Large intestine (tissue), 3 donors: ENCODE results near the gene NEMP1. TPM values are rescaled to one million over a fixed set of nuclear protein-coding genes. Genes with fewer than 3 reads are reported as not detected.

ENCODE experiments used
- DNase-seq, 2 donors: peaks; one replicate each; pipeline versions ENCODE4 v3.0.0 to v3.0.0-alpha.2; 2013
- H3K27ac ChIP-seq: one replicate; pipeline ENCODE4 v1.5.1; 2013; ENCODE audit warnings: low read length
- H3K27me3 ChIP-seq: 2 replicates; pipeline ENCODE4 v1.6.1; 2013; ENCODE audit warnings: low read length; ENCODE audit not compliant: control insufficient read depth, insufficient read depth
- H3K36me3 ChIP-seq: 2 replicates; pipeline ENCODE4 v1.6.1; 2013; ENCODE audit warnings: low read length; ENCODE audit not compliant: control insufficient read depth, insufficient read depth
- H3K4me1 ChIP-seq: one replicate; pipeline ENCODE4 v1.6.1; 2013; ENCODE audit warnings: low read length; ENCODE audit not compliant: control insufficient read depth, insufficient read depth
- H3K4me3 ChIP-seq: one replicate; pipeline ENCODE4 v1.5.1; 2013; ENCODE audit warnings: low read length
- H3K9me3 ChIP-seq: one replicate; pipeline ENCODE4 v1.6.1; 2013; ENCODE audit warnings: mild to moderate bottlenecking, low read depth, low read length, moderate library complexity; ENCODE audit not compliant: control insufficient read depth
- WGBS: methylation state at CpG from one replicate; pipeline ENCODE4 v1.1.5; 2013; ENCODE audit warnings: low lambda C conversion rate; ENCODE audit not compliant: insufficient coverage; 5-methylcytosine and 5-hydroxymethylcytosine counted together
- polyA plus RNA-seq: library from polyadenylated mRNA; unstranded; fragments of 120-200 nt; gene quantifications from one replicate; pipeline ENCODE4 v1.2.1, GENCODE V29; 2013

Gene NEMP1
- polyA plus RNA-seq, 1 donor: 12.0 TPM

GRCh38 chr12:57090490-57090889 is 11.9 kb upstream of the NEMP1 start:
- Histone ChIP-seq H3K27me3 (no peaks in the 10 kb centered on the region), H3K27ac (no peak overlapping the region), H3K4me3 (peak overlapping the region; percentile 80), H3K9me3 (no peaks in the 10 kb centered on the region), H3K36me3 (peaks cover 44% of the 10 kb centered on the region), H3K4me1 (peaks cover 23% of the 10 kb centered on the region)
- no peak for DNase-seq
- WGBS: 67% methylated on average over 1 of the region's 6 CpGs

- Histone ChIP-seq H3K27me3 (no peaks in the 10 kb centered on the region), H3K4me3 (peak overlapping the region; percentile 80), H3K27ac (peak overlapping the region; percentile 86), H3K36me3 (peaks cover 34% of the 10 kb centered on the region), H3K9me3 (no peaks in the 10 kb centered on the region), H3K4me1 (peaks cover 24% of the 10 kb centered on the region)
- DNase-seq: peak; percentile 61 to 79
- no CpG with 5 or more reads among the region's 45 CpGs for WGBS
These were observed 11.0 kb upstream of the NEMP1 start for GRCh38 chr12:57089271-57090245.

GRCh38 chr12:57088354-57089270 is 10.0 kb upstream of the NEMP1 start, which contains the start of gene NAB2:
NAB2 (plus strand) TSS chr12:57089114; CDS start chr12:57089272, 158 bp downstream.
- Histone ChIP-seq H3K9me3 (no peaks in the 10 kb centered on the region), H3K27ac (peak within 1 kb of the TSS; percentile 92), H3K36me3 (peaks cover 28% of the 10 kb centered on the region), H3K4me3 (peak within 1 kb of the TSS; percentile 80), H3K27me3 (no peaks in the 10 kb centered on the region), H3K4me1 (peaks cover 23% of the 10 kb centered on the region)
- peak; percentile 96 to 97 for DNase-seq
- no CpG with 5 or more reads among the region's 91 CpGs for WGBS

GRCh38 chr12:57087691-57088353 is 9.2 kb upstream of the NEMP1 start:
- Histone ChIP-seq H3K4me1 (peaks cover 20% of the 10 kb centered on the region), H3K27ac (peak overlapping the region; percentile 92), H3K9me3 (no peaks in the 10 kb centered on the region), H3K36me3 (peaks cover 21% of the 10 kb centered on the region), H3K27me3 (no peaks in the 10 kb centered on the region), H3K4me3 (peak overlapping the region; percentile 76)
- WGBS: no CpG with 5 or more reads among the region's 37 CpGs
- peak; percentile 85 to 87 for DNase-seq

- peaks cover 20% of the 10 kb centered on the region for H3K4me1 ChIP-seq
- no peaks in the 10 kb centered on the region for H3K27me3 ChIP-seq
- WGBS: no CpG with 5 or more reads among the region's 52 CpGs
- H3K36me3 ChIP-seq: peaks cover 15% of the 10 kb centered on the region
- peak; percentile 77 to 83 for DNase-seq
- H3K4me3 ChIP-seq: peak overlapping the region; percentile 76
- H3K9me3 ChIP-seq: no peaks in the 10 kb centered on the region
- peak overlapping the region; percentile 92 for H3K27ac ChIP-seq
These were observed 8.6 kb upstream of the NEMP1 start for GRCh38 chr12:57087010-57087690.

- peak; percentile 72 to 78 for DNase-seq
These were observed 8.0 kb upstream of the NEMP1 start for GRCh38 chr12:57086493-57087009.

GRCh38 chr12:57085999-57086492 is 7.5 kb upstream of the NEMP1 start:
- no CpG with 5 or more reads among the region's 12 CpGs for WGBS
- peak; percentile 58 to 62 for DNase-seq
- no peaks in the 10 kb centered on the region for H3K9me3 ChIP-seq
- peaks cover 4% of the 10 kb centered on the region for H3K36me3 ChIP-seq
- H3K4me1 ChIP-seq: peaks cover 16% of the 10 kb centered on the region
- H3K27me3 ChIP-seq: no peaks in the 10 kb centered on the region
- peak overlapping the region; percentile 76 for H3K4me3 ChIP-seq
- peak overlapping the region; percentile 92 for H3K27ac ChIP-seq

More at GRCh38 chr12:57086493-57087009, 8.0 kb upstream of the NEMP1 start:
- Histone ChIP-seq H3K36me3 (peaks cover 9% of the 10 kb centered on the region), H3K4me3 (peak overlapping the region; percentile 76), H3K27ac (peak overlapping the region; percentile 92), H3K9me3 (no peaks in the 10 kb centered on the region), H3K27me3 (no peaks in the 10 kb centered on the region), H3K4me1 (peaks cover 20% of the 10 kb centered on the region)
- 0% methylated on average over 1 of the region's 14 CpGs for WGBS

- no peak for DNase-seq
- Histone ChIP-seq H3K27ac (no peak overlapping the region), H3K9me3 (no peaks in the 10 kb centered on the region), H3K36me3 (no peaks in the 10 kb centered on the region), H3K4me3 (no peak overlapping the region), H3K4me1 (peaks cover 9% of the 10 kb centered on the region), H3K27me3 (no peaks in the 10 kb centered on the region)
- no CpG with 5 or more reads among the region's 1 CpG for WGBS
These were observed 2.3 kb upstream of the NEMP1 start for GRCh38 chr12:57080855-57081254.

- peaks cover 6% of the 10 kb centered on the region for H3K4me1 ChIP-seq
- no CpG with 5 or more reads among the region's 1 CpG for WGBS
- H3K4me3 ChIP-seq: no peak overlapping the region
- no peak for DNase-seq
- H3K9me3 ChIP-seq: no peaks in the 10 kb centered on the region
- H3K27me3 ChIP-seq: no peaks in the 10 kb centered on the region
- no peaks in the 10 kb centered on the region for H3K36me3 ChIP-seq
- H3K27ac ChIP-seq: no peak overlapping the region
These were observed 1.2 kb upstream of the NEMP1 start for GRCh38 chr12:57079821-57080220.
